Measurements from ENCODE around the gene SARDH. TPM values are rescaled to one million over a fixed set of nuclear protein-coding genes. Genes with fewer than 3 reads are reported as not detected.

The SARDH gene
- under 1 TPM; 0.20 TPM for polyA plus RNA-seq

GRCh38 chr9:133737774-133738639, at the start of gene SARDH:
TSS of gene SARDH (minus strand) at chr9:133738352. CDS start at chr9:133734173, 4,179 bp downstream.
- Histone ChIP-seq H3K4me3 (ENCODE audit: low read depth in 1 of 2, low read length in 2 of 2) (peak within 1 kb of the TSS; percentile 9 to 35), H3K36me3 (ENCODE audit: control insufficient read depth in 2 of 2, insufficient read depth in 2 of 2, low read length in 1 of 2) (no peaks in the 10 kb centered on the region), H3K27me3 (ENCODE audit: control insufficient read depth in 1 of 2, insufficient read depth in 2 of 2, low read length in 2 of 2) (no peaks in the 10 kb centered on the region), H3K27ac (ENCODE audit: low read depth in 2 of 2, low read length in 1 of 2) (no peak within 1 kb of the TSS), H3K4me1 (ENCODE audit: control insufficient read depth in 2 of 2, insufficient read depth in 2 of 2, low read length in 1 of 2) (peaks cover 0 to 10% of the 10 kb centered on the region in 2 donors), H3K9me3 (ENCODE audit: control insufficient read depth in 2 of 2, insufficient read depth in 1 of 2, low read depth in 1 of 2, low read length in 1 of 2) (no peaks in the 10 kb centered on the region)
- WGBS, 2 donors = 17 to 21% methylated on average over 23 to 25 of the region's 25 CpGs

- WGBS, 2 donors = 49 to 64% methylated on average over 3 to 5 of the region's 5 CpGs
- H3K4me1 ChIP-seq (ENCODE audit: control insufficient read depth in 2 of 2, insufficient read depth in 2 of 2, low read length in 1 of 2) = peaks cover 0 to 6% of the 10 kb centered on the region in 2 donors
- H3K36me3 ChIP-seq (ENCODE audit: control insufficient read depth in 2 of 2, insufficient read depth in 2 of 2, low read length in 1 of 2) = peaks cover 0 to 8% of the 10 kb centered on the region in 2 donors
Observed at GRCh38 chr9:133787754-133788025, 49.5 kb upstream of the SARDH start.

GRCh38 chr9:133786907-133787753, 49.0 kb upstream of the SARDH start:
- WGBS, 2 donors = 80 to 81% methylated on average over 16 to 17 of the region's 17 CpGs
- no peaks in the 10 kb centered on the region for H3K9me3 ChIP-seq (ENCODE audit: control insufficient read depth in 2 of 2, insufficient read depth in 1 of 2, low read depth in 1 of 2, low read length in 1 of 2)

More at GRCh38 chr9:133787754-133788025, 49.5 kb upstream of the SARDH start:
- Histone ChIP-seq H3K4me3 (ENCODE audit: low read depth in 1 of 2, low read length in 2 of 2) (no peak overlapping the region), H3K27me3 (ENCODE audit: control insufficient read depth in 1 of 2, insufficient read depth in 2 of 2, low read length in 2 of 2) (no peaks in the 10 kb centered on the region), H3K9me3 (ENCODE audit: control insufficient read depth in 2 of 2, insufficient read depth in 1 of 2, low read depth in 1 of 2, low read length in 1 of 2) (no peaks in the 10 kb centered on the region), H3K27ac (ENCODE audit: low read depth in 2 of 2, low read length in 1 of 2) (no peak overlapping the region)

GRCh38 chr9:133786371-133786753, 48.2 kb upstream of the SARDH start:
- WGBS, 2 donors = 77 to 82% methylated on average over 11 of the region's 11 CpGs
- H3K4me3 ChIP-seq (ENCODE audit: low read depth in 1 of 2, low read length in 2 of 2) = no peak overlapping the region
- no peaks in the 10 kb centered on the region for H3K27me3 ChIP-seq (ENCODE audit: control insufficient read depth in 1 of 2, insufficient read depth in 2 of 2, low read length in 2 of 2)
- peaks cover 0 to 8% of the 10 kb centered on the region in 2 donors for H3K36me3 ChIP-seq (ENCODE audit: control insufficient read depth in 2 of 2, insufficient read depth in 2 of 2, low read length in 1 of 2)
- H3K9me3 ChIP-seq (ENCODE audit: control insufficient read depth in 2 of 2, insufficient read depth in 1 of 2, low read depth in 1 of 2, low read length in 1 of 2) = no peaks in the 10 kb centered on the region
- peaks cover 0 to 6% of the 10 kb centered on the region in 2 donors for H3K4me1 ChIP-seq (ENCODE audit: control insufficient read depth in 2 of 2, insufficient read depth in 2 of 2, low read length in 1 of 2)
- H3K27ac ChIP-seq (ENCODE audit: low read depth in 2 of 2, low read length in 1 of 2) = no peak overlapping the region

More at GRCh38 chr9:133786907-133787753, 49.0 kb upstream of the SARDH start:
- peaks cover 0 to 8% of the 10 kb centered on the region in 2 donors for H3K36me3 ChIP-seq (ENCODE audit: control insufficient read depth in 2 of 2, insufficient read depth in 2 of 2, low read length in 1 of 2)
- H3K27ac ChIP-seq (ENCODE audit: low read depth in 2 of 2, low read length in 1 of 2) = no peak overlapping the region
- no peaks in the 10 kb centered on the region for H3K27me3 ChIP-seq (ENCODE audit: control insufficient read depth in 1 of 2, insufficient read depth in 2 of 2, low read length in 2 of 2)
- H3K4me1 ChIP-seq (ENCODE audit: control insufficient read depth in 2 of 2, insufficient read depth in 2 of 2, low read length in 1 of 2) = peaks cover 0 to 6% of the 10 kb centered on the region in 2 donors
- H3K4me3 ChIP-seq (ENCODE audit: low read depth in 1 of 2, low read length in 2 of 2) = no peak overlapping the region

- Histone ChIP-seq H3K36me3 (ENCODE audit: control insufficient read depth in 2 of 2, insufficient read depth in 2 of 2, low read length in 1 of 2) (peaks cover 0 to 8% of the 10 kb centered on the region in 2 donors), H3K9me3 (ENCODE audit: control insufficient read depth in 2 of 2, insufficient read depth in 1 of 2, low read depth in 1 of 2, low read length in 1 of 2) (no peaks in the 10 kb centered on the region), H3K27me3 (ENCODE audit: control insufficient read depth in 1 of 2, insufficient read depth in 2 of 2, low read length in 2 of 2) (no peaks in the 10 kb centered on the region), H3K4me1 (ENCODE audit: control insufficient read depth in 2 of 2, insufficient read depth in 2 of 2, low read length in 1 of 2) (peaks cover 0 to 6% of the 10 kb centered on the region in 2 donors), H3K4me3 (ENCODE audit: low read depth in 1 of 2, low read length in 2 of 2) (no peak overlapping the region), H3K27ac (ENCODE audit: low read depth in 2 of 2, low read length in 1 of 2) (no peak overlapping the region)
- 88 to 89% methylated on average over 16 of the region's 16 CpGs for WGBS, 2 donors
Observed at GRCh38 chr9:133785753-133786370, 47.7 kb upstream of the SARDH start.

- WGBS, 2 donors = 92 to 94% methylated on average over 25 of the region's 25 CpGs
- Histone ChIP-seq H3K36me3 (ENCODE audit: control insufficient read depth in 2 of 2, insufficient read depth in 2 of 2, low read length in 1 of 2) (peaks cover 0 to 8% of the 10 kb centered on the region in 2 donors), H3K27me3 (ENCODE audit: control insufficient read depth in 1 of 2, insufficient read depth in 2 of 2, low read length in 2 of 2) (no peaks in the 10 kb centered on the region)
Observed at GRCh38 chr9:133784731-133785561, 46.8 kb upstream of the SARDH start.

GRCh38 chr9:133783331-133783731, 45.2 kb upstream of the SARDH start:
- no peak overlapping the region for H3K27ac ChIP-seq (ENCODE audit: low read depth in 2 of 2, low read length in 1 of 2)
- H3K27me3 ChIP-seq (ENCODE audit: control insufficient read depth in 1 of 2, insufficient read depth in 2 of 2, low read length in 2 of 2) = no peaks in the 10 kb centered on the region
- no peaks in the 10 kb centered on the region for H3K9me3 ChIP-seq (ENCODE audit: control insufficient read depth in 2 of 2, insufficient read depth in 1 of 2, low read depth in 1 of 2, low read length in 1 of 2)
- H3K4me1 ChIP-seq (ENCODE audit: control insufficient read depth in 2 of 2, insufficient read depth in 2 of 2, low read length in 1 of 2) = peaks cover 0 to 6% of the 10 kb centered on the region in 2 donors
- no peak overlapping the region for H3K4me3 ChIP-seq (ENCODE audit: low read depth in 1 of 2, low read length in 2 of 2)
- 70 to 79% methylated on average over 11 to 13 of the region's 13 CpGs for WGBS, 2 donors
- peaks cover 0 to 11% of the 10 kb centered on the region in 2 donors for H3K36me3 ChIP-seq (ENCODE audit: control insufficient read depth in 2 of 2, insufficient read depth in 2 of 2, low read length in 1 of 2)

More at GRCh38 chr9:133784731-133785561, 46.8 kb upstream of the SARDH start:
- Histone ChIP-seq H3K4me1 (ENCODE audit: control insufficient read depth in 2 of 2, insufficient read depth in 2 of 2, low read length in 1 of 2) (peaks cover 0 to 6% of the 10 kb centered on the region in 2 donors), H3K4me3 (ENCODE audit: low read depth in 1 of 2, low read length in 2 of 2) (no peak overlapping the region), H3K27ac (ENCODE audit: low read depth in 2 of 2, low read length in 1 of 2) (no peak overlapping the region), H3K9me3 (ENCODE audit: control insufficient read depth in 2 of 2, insufficient read depth in 1 of 2, low read depth in 1 of 2, low read length in 1 of 2) (no peaks in the 10 kb centered on the region)

- Histone ChIP-seq H3K27ac (ENCODE audit: low read depth in 2 of 2, low read length in 1 of 2) (no peak overlapping the region), H3K9me3 (ENCODE audit: control insufficient read depth in 2 of 2, insufficient read depth in 1 of 2, low read depth in 1 of 2, low read length in 1 of 2) (no peaks in the 10 kb centered on the region), H3K4me1 (ENCODE audit: control insufficient read depth in 2 of 2, insufficient read depth in 2 of 2, low read length in 1 of 2) (no peaks in the 10 kb centered on the region), H3K4me3 (ENCODE audit: low read depth in 1 of 2, low read length in 2 of 2) (no peak overlapping the region), H3K27me3 (ENCODE audit: control insufficient read depth in 1 of 2, insufficient read depth in 2 of 2, low read length in 2 of 2) (no peaks in the 10 kb centered on the region), H3K36me3 (ENCODE audit: control insufficient read depth in 2 of 2, insufficient read depth in 2 of 2, low read length in 1 of 2) (peaks cover 0 to 12% of the 10 kb centered on the region in 2 donors)
- WGBS, 2 donors = 45 to 50% methylated on average over 16 of the region's 16 CpGs
Observed at GRCh38 chr9:133782157-133783130, 44.3 kb upstream of the SARDH start.
